HT1080 (cell line): ENCODE data around the gene CTSV. TPM values are rescaled to one million over a fixed set of nuclear protein-coding genes. Genes with fewer than 3 reads are reported as not detected.
"Not testable (repeated sequence)": the region's sequence is repeated elsewhere in the genome, so short reads cannot be mapped to it uniquely, and the experiment has no call there.

Source experiments
- DNase-seq: peaks from one replicate; pipeline ENCODE4 v3.0.0-alpha.2; 2015; ENCODE audit warnings: low read depth
- polyA plus RNA-seq, 2 experiments: library from polyadenylated mRNA; depleted of rRNA; stranded (reverse); fragments of >200 nt; gene quantifications; 2 replicates each; pipeline ENCODE4 v1.2.3, GENCODE V29; 2015
- total RNA-seq: library from RNA; depleted of rRNA; stranded (reverse); fragments of >200 nt; shearing (Covaris generic); gene quantifications from 2 replicates; pipeline ENCODE4 v1.2.3, GENCODE V29; 2014; rRNA removed

CTSV gene
- 0.37 and 0.58 TPM in 2 replicates for total RNA-seq
- 2.8 and 3.3 TPM in 2 replicates for polyA plus RNA-seq (2015; cell fraction: cytosol; rRNA removed)
- 3.8 and 4.5 TPM in 2 replicates for polyA plus RNA-seq (2015; cell fraction: nucleus; rRNA removed)

DNA sequence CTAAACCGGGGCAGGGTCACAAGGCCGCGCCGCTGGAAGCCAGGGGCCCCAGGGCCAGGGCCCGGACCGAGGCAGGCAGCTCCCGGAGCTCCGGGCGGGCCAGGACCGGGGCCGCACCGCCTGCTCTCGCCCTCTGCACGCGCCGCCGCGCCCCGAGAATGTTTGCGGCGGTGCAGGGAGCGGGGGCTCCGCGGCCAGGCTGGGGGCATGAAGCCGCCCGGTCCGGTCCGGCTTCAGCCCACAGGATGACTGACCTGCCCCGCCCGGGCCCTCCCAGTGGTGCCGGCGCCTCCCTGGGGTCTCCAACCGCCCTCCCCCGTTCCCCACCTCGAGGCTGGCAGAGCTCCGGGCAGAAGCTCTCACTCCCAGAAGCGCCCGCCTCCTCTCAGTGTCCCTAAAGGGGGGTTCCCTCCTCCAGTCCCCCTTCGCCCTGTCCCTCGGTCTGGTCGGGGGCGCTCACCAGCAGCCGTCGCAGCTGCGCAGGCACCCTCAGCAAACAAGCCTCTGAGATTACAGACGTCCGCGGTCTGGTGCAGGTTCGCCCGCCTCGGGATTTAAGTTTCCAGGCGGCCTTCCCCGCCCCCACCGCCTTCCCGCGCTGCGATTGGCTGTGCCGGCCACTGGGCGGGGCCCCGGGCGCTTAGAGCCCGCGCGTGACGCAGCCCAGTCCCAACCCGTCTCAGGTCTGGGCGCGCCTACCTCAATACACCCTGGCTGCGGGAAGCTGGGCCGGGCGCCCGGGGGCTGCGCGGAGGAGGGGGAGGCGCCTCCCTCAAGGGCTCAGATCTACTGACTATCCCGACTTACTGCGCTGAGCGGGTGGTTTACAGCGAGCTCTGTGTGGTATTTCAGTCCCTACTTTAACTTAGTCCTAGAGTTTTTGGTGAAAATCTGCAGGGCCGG, at the start of gene CTSV:
Gene CTSV (minus strand): TSS at position 532 of the 903 bp plus-strand sequence. CDS start 1,099 bp downstream, outside the sequence.
- peak; percentile 78 for DNase-seq

DNA sequence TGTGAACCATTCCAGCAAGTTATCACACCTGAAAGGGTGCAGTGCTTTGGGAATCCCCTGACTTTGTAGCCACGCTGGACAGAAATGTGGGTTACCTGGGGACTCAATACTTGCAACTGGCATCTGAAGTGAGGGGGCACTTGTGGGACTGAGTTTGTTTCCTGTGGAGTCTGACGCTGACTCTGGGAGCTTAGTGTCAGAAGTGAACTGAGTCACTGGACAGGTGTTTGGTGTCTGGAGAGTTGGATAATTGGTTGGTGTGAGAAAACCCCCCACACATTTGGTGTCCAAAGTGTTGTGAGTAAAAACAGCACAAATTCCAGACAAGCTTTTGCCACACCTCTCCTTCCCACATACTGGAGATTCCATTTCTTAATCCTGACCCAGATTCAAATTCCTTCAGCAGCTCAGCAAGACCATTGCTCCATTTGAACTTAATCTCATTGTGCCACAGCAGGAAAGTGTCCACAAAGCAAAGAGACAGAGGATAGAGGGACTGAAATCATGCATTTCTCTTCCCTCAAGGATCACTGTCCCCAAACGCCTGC, 48.8 kb upstream of the CTSV start:
- not testable (repeated sequence) for DNase-seq

DNA sequence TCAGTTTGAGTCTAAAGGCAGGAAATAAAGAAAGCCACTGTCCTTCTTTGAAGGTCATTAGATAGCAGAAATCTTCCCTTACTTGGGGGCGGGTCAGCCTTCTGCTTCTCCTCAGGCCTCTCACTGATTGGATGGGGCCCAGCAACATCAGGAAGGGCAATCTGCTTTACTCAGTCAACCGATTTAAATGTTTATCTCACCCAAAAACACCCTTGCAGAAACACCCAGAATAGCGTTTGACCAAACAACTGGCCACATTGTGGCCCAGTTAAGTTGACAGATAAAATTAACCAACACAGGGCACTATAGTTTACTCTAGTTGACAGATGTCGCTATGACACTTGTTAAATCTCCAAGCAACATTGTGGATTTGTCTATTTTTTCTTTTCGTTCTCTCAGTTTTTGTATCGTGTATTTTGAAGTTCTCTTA, 45.6 kb upstream of the CTSV start:
- not testable (repeated sequence) for DNase-seq

DNA sequence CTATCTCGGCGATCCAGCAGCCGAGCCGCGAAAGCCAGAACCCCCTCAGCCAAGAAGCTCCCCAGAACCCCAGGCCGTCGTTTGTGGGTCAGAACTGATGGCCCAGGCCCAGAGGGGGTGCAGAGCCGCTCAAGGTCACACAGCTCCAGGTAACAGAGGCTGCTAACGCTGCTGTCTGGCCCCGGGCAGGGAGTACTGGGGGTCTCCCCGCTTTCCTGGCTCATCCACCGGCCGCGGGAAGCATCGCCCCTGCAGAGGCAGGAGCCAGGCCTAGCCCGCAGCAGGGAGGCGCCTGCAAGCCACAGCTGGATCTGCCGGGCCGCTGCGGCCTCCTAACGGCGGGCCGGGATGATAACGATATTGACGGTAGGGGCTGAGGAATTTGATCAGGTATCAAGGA, 39.4 kb upstream of the CTSV start:
- no peak for DNase-seq

DNA sequence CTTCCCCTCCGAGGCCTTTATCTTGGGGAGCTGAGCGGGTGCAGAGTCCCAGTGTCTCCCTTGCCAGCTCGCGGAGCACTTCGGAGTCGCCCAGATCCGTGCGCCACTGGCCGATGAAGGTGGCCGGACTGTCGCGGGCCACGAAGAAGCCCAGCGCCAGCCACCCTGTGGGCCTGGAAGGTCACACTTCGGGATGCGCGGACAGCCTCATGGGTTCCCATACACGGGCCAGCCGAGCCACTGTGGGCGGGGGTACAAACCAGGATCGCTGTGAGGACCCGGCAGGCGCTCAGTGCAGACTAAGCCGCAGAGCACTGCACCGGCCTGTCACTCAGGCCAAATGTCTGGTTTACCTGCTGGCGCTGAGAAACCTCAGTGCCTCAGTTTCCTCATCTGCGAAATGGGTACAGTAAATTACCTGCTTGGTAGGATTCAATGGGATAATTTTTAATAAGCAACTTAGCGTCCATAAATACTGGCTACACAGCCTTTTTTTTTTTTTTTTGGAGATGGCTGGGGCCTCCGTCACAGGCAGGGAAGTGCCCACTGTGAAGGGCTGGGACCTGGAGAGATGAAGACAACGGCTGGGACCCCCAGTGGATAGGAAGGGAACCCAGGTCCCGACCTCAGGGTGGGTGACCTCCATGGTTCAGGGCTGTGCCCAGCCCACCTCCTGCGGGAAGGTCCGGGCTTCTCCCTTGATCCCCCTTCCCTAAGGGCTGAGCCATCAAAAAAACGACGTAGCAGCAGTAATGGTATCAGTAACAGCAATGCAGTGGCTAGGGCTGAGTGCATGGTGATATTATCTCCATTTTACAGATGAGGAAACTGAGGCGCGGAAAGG, 38.7 kb upstream of the CTSV start:
- no peak for DNase-seq

DNA sequence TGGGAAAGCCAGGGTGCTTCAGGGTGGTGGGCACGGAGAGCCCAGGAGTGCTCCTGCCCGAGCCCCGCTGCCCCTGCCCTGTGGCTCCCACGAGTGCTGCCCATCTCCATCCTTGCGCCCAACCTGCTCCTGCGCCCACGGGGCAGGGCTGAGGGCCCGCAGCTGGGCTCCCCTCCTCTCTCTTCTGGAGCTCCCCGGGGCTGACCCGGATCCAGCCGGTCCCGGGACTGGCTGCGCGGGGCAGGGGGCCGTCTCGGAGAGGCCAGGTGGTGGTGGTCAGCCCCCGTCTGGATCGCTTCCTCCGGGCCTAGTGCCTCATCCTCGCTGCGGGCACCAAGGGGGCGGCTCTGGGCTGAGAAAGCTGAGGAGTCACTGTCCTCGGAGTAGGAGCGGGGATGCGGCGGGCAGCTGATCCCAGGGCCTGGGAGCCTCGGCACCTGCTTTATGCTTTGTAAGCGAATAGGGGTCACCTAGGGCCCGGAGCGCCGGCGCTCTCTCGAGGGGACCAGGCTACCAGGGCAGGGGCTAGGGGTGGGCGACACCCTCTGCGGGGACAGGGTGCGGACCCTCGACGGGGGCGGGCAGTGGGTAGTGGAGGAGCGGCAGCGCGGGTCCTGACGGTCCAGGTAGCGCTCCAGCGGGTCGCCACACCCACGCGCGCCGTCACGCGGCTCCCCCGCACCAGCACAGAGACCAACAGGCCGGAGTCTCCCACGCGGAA, 37.9 kb upstream of the CTSV start:
- DNase-seq: not testable (repeated sequence)

DNA sequence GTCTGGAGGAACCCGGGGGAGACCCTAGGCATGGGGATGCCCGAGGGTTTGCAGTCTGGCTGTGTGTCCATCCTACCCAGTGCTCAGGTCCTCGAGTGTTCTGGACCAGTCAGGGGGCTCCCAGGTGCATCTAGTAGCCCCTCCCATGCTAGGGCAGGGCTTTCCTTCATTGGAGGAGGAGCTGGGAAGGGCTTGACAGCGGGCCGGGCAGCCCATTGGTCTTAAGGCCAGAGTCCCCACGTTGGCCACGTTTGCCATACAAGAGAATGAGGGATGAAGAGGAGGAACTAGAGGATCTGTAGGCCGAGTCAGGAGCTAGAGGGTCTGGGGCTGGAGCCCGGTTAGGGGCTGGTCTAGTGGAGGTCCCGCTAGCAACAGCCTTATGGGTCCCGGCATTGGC, 37.3 kb upstream of the CTSV start:
- DNase-seq: no peak

DNA sequence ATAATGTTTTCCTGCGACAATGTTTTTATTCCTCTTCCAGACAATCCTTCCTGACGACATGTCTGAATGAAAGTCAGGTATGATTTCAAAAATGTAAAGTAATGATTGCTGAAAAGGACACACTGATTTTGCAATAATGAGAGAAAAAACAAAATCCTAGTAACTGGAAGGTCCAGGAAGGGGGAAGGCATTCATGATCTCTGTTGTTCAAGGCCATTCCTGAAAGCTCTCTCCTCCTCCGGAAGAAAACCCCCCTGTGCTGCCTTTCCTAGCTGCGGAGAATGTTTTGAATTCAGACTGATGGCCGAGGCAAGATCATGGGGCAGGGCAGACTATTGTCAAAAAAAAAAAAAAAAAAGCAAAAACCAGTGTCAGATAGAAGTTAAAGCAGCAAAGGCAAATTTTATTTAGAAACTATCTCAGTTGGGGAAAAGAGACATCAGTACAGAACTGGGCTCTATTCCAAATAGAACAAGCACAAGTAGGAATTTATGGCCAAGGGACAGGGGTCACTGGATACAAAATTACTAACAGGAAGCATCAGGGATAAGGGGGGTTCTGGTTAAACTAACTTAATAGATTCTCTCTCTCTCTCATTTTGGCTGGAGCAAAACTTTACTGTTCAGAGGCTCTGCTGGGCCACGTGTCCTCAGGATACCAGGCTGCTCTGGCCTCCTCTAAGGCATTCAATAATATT, 36.5 kb upstream of the CTSV start:
- DNase-seq: no peak

DNA sequence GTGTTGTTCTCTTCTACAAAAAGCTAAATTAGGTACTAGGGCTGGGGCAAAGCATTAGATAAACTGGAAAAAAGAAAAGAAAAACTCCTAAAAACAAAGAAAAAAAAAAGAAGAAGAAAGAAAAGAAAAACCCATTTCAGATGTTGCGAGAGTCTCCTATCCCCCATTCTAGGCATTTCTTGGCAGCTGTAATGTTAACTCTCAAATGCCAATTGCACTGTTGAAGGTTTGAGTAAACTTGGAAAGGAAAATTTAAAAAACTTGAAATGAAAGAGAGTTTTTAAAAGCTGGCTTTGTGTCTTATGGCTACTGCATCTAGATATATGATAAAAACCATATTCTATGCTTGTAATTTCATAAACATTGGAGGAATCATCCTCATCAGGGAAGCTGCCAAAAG, 34.6 kb upstream of the CTSV start:
- DNase-seq: no peak

DNA sequence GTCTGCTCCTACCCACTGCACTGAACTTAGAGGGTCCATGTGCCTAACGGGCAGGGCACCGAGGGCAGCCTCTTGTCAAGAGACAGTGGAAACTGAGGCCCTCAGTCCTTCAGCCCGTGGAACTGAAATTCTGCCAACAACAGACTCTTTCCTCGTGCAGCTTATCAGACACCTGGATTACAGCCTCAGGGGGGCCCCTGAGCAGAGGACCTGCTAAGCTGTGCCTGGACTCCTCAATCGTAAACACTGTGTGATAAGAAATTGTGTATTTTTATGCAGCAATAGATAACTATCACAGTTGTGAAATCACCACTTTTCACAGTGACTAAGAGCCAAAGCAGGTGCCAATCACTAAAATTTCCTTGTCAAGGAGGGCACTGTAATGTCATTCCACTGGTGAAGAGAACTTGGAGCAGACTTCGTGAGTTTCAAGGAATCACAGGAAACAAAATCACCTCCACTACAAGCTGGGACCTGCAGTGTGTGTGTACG, 33.4 kb upstream of the CTSV start:
- DNase-seq: no peak

DNA sequence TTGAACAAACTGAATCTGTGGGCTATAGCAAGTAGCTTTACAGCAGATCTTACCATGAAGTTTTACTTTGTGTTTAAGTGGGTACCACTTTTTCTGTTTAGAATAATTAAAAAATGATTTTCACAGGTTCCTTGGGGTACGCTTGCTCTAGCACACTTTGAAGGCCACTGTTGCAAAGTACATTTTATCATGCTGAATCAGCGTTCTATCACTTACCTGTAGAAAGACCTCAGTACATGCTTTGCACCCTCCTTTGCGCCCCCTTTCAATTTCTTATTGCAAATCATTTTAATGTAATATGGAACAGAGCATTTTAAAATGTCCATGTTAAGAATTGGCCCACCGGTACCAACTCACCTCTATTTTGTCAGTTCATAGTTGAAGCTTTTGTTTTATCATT, 31.4 kb upstream of the CTSV start:
- not testable (repeated sequence) for DNase-seq

DNA sequence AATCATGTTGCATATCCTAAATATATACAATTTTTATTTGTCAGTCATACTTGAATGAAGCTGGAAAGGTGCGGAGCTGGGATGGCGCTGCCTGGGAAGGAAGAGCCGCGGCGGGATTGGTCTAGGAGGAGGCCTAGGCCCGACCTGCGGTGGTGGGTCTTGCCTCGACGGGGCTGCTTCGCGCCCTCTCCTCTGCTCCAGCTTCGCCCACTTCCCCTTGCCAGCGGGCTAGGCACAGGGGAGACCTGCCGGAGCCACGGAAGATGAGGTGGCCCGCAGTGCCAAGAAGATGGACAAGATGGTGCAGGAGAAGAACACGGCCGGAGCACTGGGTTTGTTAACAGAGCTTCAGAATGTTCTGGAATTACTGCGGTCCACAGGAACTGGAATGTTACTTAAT, 28.5 kb upstream of the CTSV start:
- no peak for DNase-seq

DNA sequence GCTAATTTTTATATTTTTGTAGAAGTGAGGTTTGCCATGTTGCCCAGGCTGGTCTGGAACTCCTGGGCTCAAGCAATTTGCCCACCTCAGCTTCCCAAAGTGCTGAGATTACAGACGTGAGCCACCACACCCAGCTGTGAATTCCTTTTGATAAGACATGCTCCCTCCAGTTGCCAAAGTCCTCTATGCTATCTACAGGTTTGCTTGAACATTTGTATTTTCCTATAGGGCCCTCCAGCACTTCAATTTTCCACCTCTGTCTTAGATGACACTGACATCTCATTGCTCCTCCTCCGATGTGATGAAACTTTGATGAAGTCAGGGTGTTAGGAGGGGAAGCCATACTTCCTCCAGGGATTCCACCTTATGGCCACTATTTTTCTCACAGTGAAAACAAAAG, 25.2 kb upstream of the CTSV start:
- no peak for DNase-seq

DNA sequence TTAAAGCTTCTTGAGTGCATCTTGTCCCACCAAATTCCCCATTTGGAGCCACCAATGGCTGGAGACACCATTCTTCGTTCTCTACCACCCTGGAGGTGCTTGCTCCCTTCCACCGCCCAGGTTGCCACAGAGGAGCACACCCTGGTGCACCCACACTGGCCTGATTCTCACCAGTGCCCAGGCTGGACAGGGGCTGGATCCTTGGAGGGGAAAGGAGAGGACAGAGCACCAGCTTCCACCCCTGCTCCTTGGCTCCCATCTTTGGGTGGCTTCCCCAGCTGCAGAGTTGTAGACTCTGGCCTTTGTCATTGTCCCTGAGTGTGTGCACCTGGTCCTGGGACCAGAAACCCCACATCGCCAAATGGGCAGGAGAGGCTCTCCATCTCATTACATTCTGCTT, 21.9 kb upstream of the CTSV start:
- DNase-seq: no peak

DNA sequence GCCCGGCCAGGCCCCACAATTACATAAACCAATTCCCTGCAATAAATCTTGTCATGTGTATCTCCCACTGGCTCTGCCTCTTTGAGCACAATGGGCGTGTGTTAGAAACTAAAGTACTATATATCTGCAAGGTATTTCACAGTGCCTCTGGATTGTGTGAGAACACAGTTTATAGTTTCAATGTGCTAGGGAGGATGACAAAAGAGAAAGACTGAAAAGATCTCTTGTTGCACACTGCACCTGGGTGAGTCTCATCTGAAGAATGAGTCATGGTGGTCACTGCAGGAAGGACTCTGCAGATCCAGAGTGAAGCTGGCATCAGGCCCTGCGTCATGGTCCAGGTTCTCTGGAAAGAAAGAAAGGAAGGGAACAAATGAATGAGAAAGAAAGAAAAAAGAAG, 20.7 kb upstream of the CTSV start:
- DNase-seq: peak; percentile 80

DNA sequence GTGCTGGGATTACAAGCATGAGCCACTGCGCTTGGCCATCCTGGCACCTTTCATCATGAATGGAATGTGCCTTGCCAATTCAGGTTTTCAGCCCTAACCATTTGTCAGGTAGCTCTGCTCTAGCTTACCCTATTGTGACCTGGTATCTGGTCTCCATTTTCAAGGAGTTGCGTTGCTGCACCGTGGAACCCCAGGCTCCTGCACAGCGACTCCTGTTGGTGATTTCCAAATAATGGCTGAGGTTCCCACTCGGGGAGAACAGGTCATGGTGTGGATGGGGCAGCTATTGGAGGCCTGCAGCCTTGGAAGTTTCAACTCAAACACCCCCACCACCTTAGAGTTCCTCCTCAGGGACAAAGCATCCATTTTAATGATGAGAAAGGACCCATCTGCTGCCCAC, 18.7 kb upstream of the CTSV start:
- no peak for DNase-seq

DNA sequence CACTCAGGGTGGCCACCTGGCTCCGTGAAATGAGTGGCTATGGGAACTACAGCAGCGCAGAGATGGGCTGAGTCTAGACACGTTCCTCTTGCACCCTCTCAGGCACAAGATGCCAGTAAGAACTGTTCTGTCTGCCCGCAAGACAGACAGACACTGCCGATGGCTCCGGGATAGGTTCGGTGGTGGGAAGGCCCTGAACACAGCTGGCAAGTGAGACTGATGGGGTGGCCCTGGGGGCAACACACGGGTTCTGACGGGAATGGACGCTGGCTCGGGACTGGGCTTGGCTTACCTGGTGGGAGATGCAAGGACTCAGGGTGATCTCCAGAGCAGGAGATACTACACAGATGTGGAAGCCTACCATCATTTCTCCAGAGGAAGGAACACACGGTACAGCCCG, 16.9 kb upstream of the CTSV start:
- not testable (repeated sequence) for DNase-seq

DNA sequence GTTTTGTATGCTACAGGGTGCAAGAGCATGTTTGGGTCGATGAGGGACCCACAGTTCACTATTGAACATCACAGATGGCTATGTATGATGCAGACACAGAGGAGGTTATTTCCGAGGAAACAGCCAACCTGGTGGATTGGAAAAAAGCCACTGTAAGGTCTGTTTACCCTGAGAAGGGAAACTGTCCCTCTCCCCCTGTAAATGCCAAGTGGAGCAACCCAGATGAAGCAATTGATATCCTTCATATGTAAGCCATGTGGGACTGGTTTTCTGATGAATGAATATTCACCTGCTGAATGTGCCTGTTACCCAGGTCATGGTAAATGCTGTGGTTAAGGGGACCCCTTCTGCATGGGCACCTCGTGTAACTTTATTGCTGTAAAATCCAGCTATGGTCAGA, 14.8 kb upstream of the CTSV start:
- no peak for DNase-seq

DNA sequence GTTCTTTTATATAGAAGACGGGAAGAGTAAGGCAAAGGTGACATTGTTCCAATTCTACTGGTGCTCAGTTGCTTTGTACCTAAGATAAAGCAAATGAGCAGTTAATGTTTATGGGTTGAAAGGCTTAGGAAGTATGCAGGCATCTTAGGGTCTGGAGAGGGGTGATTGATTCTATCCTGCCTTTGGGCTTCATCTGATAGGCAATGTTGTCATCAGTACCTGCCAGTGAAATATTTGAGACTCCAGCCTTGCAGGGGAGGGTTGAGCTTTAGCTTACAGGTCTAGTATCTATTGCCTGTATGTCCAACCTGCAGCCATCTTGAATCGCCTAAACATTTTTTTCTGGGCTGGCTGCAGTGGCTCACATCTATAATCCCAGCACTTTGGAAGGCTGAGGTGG, 13.8 kb upstream of the CTSV start:
- no peak for DNase-seq

DNA sequence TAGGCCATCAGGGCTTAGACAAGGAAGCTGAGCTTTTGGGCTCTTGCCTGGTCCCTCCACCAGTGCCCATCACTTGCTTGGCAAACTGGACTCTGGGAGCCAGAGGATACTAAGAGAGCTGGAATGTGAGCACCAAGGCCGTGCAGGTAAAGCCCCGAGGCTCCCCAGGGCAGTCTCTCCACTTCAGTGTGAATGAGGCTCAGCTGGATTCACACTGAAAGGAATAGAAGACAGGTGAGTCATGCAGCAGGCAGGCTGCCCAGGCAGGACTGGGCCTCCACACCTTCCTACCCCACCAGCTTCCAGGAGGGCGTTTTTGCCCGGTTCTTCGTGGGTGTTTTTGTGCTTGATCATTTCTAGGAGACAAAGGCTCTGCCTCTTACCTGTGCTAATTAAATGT, 7.3 kb upstream of the CTSV start:
- peak; percentile 48 for DNase-seq
